HG02759 (cell line): ENCODE results near the gene TAF5L.

Experiments used
- ATAC-seq: cut with Tn5 transposase; IDR thresholded peaks from one replicate; pipeline ENCODE4 v1.9.1; 2021; ENCODE audit warnings: mild to moderate bottlenecking, moderate library complexity; ENCODE audit not compliant: unreplicated experiment

Gene TAF5L

DNA sequence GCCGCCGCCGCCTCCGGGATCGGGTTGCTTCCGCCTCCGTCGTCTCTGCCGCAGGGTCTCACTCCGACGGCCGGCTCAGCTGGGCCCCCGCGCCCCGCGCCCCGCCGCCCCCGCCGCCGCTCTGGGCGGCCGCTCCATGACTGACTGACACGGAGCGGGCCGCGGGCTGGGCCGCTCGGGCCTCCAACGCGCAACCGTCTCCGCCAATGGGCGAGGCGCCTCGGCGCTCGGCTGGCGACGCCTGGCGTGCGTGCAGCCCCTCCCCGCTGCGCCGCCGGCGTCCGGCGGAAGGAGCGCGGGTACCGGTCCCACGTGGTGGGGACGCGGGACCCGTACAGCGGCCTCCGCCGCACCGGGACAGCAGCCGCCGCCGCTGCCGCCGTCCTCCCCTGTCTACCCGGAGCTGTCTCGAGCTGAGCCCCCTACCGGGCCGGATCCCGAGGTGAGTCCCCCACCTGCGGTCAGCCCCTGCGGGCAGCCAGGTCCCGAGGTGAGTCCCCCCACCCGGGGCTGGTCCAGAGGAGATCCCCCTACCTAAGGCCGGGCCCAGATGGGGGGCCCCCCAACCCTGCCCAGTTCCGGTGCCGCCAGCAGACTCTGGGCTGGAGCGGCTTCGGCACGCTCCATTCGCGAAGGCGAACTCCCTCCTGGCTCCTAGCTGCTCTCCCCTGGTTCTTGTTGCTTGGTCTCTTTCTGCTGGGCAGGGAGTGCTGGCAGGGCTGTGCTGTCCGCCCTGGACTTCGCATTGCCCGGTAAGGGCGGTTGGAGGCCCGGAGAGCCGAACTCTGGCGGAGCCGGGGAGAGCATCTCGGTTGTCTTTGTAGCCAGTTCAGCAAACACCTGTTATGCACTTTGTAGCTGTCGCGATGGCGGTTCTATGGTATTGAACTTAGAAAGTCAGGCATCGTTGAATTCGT is at the start of gene TAF5L, which contains the start of gene URB2:
TSS of gene TAF5L (minus strand) at position 208 of the 917 bp plus-strand sequence. CDS start 11,640 bp downstream, outside the sequence.
TSS of gene URB2 (plus strand) at position 333 of the 917 bp plus-strand sequence. CDS start 1,387 bp downstream, outside the sequence.
- ATAC-seq: peak; percentile 86

DNA sequence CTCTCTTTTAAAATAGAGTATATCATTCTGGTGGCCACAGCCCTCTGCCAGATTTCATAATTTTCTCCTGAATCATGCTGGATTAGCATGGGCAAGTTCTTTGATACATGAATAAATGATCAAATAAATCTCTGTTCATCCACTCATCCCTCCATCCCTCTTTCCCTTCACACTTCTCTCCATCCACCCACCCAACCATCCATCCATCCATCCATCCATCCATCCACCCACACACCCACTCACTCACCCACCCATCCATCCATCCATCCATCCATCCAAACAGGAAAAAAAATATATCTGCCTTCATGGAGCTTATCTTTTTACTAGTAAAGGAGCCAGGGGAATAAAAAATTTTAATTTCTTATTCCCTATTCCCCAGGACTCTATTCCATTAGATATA is 49.5 kb upstream of the TAF5L start:
- ATAC-seq: no peak

DNA sequence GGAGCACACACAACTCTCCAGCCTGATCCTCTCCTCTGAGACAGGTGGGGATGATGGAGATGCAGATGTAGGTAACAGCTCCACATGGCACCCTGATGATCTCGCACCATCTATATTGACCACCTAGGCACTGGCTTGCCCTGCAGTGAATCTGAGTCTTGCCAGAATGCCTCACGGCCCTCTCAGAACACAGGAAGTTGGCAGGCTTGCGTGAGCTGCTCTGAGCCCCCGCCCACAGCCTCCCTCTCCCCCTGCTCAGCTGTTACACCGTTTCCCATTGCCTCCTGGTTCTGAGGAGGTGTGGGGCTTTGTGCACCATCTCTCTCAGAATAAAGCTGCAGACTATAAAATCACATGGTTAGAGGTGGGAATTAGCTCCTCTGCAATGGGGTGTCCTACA is 48.1 kb upstream of the TAF5L start:
- ATAC-seq: no peak

DNA sequence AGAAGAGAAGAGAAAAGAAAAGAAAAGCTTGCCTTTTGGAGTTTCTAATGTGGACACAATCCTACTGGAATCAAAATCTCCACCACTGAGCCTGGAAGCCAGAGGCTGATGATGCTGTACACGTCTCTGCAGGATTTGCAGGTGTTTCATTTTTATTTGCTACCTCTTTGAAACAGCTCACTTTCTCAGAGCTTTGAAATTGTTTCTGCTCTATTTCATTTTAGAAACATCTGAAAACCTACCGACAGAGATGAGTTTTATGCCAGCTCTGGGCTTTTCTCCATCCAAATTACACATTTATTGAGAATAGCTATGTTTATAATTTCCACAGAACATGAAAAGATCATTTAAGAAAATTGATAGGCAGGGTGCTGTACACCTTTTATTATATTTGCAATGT is 46.3 kb upstream of the TAF5L start:
- no peak for ATAC-seq

DNA sequence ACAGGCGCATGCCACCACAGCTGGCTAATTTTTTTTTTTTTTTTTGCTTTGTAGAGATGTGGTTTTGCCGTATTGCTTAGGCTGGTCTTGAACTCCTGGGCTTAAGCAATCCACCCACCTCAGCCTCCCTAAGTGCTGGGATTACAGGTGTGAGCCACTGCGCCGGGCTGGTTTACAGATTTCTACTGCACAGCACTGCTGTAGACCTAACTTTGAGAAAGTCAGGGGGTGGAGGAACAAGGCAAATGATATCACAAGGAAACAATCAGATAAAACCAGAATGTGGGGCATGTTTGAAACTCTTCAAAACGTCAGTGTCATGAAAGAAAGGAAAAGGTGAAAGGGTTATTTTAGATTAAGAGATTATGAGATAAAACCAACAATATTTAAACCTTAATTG is 45.4 kb upstream of the TAF5L start:
- ATAC-seq: no peak

DNA sequence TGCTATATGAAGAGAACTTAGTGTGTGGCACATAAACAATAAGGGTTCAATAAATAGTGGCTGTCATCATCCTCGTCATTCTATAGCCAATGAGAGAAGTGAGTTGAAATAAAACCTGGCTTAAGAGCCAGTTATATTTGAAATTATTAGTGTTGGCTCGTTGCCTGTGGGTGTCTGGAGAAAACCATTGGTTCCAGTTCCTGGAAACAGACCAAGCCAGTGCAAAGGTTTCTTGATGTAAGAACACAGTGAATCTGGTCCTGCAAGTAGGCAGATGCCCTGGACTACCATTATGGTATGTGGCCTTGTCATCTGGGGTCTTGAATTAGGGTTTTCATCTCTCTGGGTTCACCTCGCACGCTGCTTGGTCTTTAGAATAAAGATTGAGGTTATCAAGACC is 43.4 kb upstream of the TAF5L start:
- no peak for ATAC-seq

DNA sequence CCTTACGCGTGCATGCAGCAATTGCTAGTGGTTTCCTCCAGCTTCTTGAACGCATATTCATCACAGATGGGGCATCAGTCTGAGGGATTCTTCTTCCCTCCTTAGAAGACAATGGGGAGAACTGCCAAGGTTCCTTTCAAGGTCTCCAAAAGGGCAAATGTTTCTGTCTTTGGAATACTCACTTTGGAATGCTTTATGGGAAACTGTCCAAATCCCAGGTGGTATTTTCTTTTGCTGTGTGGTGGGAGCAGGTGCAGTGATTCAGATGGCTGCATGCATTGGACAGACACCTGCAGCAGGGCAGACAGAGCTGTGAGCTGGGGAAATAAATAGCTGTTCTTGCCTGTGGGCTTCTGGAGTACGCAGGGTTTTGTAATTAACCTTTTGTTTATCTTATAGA is 40.7 kb upstream of the TAF5L start:
- no peak for ATAC-seq

DNA sequence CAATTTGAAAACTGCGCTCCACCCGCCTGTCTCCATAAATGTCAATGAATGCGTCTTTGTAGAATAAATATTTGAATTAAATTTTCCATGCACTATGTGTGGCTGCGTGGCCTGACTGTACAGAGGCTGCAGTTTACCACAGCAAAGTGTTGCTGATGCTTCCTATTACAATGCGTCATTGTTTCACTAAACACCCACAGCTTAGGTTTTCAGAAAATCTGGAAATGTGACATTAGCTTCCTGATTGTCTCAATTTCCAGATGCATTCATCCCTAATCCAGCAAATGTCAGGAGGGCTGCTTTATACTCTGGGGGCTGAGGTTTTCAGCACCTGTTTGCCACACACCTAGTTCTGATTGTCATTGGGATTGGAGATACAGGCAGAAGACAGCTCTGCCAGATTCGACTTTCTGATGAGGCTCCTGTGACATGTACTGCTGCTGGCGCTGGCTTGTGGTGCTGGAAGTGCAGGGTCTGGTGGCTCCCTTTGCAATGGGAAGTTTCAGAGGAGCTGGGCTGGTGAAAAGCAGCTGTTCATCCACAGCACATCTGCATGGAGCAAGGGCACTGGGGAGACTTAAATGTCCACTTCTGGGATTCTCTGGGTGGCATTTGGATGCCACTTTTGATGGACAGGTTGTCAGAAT is 40.1 kb upstream of the TAF5L start:
- ATAC-seq: no peak

DNA sequence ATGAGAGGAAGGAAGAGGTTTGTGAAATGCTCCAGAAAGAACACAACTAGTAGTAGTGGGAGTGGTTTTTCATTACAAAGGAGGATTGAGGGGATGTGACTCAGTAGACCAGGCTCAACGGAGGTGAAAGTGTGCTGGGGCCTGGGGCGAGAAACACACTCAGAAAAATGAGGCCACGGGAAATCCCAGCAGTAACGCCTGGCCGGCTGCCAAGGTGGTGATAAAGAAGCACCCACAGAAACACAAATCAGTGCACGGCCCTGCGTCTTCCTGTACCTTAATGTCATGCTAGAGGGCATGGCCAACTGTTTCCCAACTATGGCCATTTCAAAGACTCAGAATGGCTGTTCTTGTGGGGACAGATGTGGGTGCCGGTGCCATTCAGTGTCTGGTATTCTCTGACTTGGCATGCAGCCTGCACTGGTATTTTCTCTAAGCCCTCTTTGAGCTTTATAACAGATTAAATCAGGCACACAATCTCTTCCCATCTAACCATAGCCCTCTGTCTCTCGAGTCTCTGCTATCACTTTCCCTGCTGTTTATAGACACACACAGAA is 38.3 kb upstream of the TAF5L start:
- peak; percentile 62 for ATAC-seq

DNA sequence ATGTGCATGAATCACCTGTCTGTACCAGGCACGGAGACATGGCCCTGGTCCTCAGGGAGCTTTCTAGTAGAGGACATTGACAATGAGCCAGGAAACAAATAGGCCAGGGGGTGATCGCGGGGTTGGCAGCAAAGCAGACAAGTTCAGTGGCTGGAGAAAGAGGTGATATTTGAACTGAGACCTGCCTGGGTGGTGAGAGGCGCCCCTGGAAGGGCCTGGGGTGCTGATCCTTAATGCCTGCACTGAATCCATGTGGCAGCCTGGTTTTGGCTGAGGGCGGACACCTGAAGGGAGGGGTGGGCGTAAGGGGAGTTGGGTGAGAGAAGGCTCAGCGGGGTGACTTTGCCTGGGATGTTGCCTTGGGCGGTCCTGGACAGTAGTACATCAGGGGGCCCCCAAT is 36.0 kb upstream of the TAF5L start:
- no peak for ATAC-seq

DNA sequence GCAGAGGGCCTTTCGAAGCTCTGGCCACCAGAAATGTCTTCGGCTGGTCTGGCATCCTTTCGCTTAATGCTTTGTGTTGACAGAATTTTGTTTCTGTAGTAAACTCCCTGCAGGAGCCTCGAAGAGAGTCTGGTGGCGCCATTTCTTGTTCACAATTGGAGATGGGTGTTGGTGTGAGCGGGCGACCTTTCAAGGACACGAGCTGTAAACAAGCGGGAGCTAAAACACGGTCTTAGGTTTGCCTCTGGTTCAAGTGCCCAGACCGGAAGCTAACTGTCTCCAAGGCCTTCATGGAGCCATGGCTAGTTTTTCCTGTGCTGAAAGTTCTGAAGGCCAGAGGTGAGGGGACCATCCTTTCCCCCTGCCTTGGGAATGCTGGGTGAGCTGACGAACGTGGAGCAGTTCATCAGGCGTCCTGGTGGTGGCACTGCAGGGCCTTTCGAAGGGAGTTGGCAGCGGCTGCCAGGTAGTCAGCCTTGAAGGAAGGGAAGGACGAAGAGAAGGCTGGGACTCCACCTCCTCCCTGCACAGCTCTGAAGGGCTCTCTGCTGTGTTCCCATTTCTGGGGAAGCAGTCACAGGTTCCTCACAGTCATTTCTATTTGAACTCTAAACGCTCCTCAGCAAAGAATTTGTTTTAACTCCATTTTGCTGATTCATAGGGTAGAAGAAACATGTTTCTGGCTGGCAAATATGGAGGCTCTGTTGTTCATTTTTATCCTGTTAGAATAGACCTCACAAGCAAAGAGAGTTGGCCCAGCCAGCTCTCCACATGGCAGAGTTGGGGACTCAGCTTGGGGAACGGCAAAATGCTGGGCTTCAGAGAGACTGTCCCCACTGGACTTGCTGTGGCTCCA is 35.3 kb upstream of the TAF5L start:
- peak; percentile 64 for ATAC-seq

DNA sequence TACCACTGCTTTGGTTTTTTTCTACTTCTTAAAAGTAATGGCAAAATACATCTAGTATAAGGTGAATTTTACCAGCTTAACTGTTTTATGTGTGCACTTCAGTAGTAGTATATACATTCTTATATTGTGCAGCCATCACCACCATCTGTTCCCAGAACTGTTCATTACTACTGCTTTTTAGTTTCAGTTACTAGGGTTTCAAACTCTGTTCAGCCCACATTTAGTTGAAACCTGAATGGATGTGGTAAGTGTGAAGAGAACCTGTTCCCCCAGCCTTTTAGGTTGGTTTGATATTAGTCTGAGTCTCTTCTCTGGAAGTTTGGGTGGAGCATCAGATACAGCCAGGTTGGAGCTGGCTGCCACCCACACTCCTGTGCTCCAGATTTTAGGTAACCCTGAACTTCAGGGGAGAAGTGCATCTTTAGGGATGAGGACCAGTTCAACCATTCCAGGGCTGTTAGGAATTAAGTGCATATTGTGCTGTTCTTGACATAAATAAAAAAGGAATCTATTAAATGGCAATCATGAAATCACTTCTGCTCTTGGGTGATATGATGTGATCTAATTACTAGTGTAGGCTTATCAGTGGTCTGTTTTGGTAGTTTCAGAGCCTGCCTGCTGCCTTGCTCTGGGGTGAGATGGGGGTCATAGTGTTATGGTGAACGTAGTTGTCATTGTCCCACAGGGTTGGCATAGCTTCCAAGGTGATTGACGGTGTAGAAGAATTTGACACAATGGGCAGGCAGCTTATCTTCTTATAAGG is 32.3 kb upstream of the TAF5L start:
- ATAC-seq: no peak

DNA sequence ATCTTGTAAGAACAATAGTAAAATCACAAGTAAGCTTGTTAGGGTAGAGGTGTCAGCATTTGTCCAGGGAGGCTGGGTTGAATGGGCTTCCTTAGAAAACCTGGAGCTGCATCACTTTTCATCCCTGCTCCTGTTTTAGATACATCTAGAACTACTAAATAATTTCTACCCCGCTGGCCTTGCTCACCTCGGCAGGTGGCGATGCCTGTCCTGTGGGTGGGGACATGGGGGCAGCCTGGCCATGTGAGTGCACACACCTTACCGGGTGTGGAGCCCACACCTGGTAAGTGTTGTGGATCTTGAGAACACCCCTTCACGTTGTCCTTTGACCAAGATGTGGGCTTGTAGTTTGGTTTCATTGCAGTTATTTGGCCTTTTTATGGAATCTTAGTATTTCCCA is 29.9 kb upstream of the TAF5L start:
- ATAC-seq: no peak

DNA sequence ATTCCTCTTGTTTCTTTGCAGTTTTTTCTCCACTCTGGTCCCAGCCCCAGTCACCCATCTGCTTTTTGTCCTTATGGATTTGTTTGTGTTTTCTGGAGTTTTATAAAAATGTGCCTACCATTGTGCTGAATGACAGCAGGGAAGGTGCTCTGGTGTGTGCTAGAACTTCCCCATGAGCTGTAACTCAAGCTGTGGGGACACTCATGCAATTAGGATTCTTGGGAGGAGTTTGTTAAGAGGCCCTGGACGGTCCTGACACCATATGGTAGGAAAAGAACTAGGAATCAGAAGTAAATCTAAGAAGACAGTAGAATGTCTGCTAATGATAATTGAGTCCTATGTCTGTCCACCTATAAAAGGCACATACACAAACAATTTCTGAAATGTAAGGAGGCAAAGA is 27.5 kb upstream of the TAF5L start:
- no peak for ATAC-seq

DNA sequence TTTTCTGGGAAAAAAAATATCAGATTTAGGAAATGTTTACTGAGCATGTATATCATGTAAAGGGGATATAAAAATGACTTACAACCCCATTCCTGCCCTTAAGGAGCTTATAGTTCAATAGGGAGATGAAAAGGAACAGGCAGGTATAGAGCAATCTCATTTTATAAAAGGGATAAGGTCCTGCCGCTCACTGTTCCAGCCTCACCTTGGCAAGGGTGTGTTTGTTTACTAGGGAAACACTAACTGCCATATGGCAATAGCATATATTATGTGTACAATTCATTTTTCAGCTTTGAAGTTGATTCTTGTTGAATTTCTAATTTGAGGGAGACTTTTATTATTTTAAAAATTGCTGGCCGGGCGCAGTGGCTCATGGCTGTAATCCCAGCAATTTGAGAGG is 25.6 kb upstream of the TAF5L start:
- no peak for ATAC-seq

DNA sequence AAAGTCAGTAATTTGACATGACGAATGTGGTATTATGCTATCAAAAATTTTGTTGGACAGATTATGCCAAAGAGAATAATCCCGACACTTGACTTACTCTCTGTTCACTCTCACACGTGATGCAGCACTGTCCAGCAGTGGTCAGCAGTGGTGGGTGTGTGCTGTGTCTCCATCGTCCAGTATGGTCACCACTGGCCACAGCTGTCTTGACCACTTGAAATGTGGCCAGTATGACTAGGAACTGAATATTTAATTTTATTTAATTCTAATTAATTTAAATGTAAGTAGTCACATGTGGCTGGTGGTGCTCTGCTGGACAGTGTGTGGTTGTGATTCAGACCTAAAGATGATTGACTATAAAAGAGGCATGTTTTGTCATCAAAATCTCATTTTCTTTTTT is 24.1 kb upstream of the TAF5L start:
- ATAC-seq: no peak

DNA sequence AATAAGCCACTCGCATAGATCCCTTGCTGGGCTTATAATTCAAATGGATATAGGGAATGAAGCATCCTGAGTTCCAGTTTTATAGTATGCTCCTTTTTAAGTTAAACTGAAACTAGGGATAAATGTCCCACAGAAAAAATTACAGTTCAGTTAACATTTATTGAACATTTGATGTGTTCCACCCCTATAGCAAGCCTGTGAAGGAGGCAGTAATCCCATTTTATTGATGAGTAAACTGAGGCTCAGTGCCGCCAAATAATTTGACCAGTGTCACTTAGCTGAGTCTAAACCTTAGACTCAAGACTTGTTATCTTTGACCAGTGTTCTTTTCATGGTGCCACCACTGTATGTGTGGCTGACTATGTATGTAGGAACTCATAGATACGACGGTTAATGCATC is 22.5 kb upstream of the TAF5L start:
- ATAC-seq: no peak

DNA sequence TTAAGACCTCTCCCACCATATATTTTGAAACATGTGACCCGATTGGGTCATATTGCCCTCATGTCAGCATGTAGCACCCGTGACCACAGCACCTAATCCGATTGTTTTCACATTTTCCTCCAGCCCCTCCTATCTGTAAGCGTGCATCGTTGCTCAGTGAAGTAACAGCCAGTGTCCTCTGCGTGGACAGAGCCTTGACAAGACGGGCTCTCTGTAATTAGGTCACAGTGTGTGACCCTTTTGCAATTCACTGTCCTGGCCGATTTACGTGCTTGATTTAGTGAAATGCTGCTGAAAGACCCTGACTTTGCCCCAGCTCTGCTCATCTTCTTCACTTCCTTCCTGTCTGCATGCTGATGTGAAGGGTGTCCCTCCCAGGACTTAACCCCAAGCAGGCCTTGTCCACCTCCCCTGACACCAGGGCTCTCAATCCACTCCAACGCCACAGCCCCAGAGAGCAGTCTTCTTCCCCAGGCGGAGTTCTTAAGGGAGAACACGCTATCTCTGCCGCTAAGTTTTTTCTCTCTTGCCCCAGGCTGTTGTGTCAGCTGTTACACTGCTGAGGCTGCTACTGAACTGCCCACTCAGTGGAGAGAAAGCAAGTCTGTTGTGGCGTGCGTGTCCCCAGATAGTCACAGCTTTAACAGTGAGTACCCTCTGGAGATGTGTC is 19.5 kb upstream of the TAF5L start:
- no peak for ATAC-seq

DNA sequence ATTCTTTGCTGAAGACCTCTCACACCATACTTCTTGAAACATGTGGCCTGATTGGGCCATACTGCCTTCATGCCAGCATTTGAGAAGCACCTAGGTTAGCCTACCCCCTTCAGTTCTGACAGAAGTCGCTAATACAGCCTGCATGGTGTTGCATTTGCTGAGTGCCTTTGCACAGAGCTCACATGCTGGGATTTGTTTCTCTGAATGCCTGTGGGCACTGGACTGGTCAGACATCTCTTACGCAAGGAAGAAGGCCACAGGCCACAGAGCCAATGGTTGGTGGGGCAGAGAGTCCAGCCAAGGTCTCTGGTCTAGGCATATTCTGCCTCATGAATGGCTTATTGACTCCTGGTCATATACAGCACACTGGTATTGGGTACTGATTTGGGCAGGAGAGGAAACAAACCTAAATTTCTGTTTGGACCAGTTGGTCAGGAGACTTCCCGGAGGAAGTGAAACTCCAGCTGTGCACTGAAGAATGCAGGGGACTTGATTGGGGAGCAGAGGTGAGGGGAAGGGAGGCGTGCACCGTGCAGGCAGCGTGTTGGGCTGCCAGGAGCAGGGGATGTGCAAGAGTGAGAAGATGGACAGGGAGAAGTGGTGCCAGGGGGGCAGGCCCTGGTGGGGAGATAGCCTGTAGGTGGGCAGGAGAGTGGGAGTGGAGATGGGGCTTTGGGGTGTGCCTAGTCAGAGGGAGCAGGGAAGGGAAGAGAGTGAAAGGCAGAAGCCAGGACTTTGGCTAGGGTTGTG is 18.2 kb upstream of the TAF5L start:
- peak; percentile 59 for ATAC-seq
